Neural progenitor cell (in vitro differentiated cells): ENCODE data around the gene LRRC32.

Experiments
- CTCF ChIP-seq: fragments of 200-600 bp; sonication (generic); IDR thresholded peaks from 2 replicates; pipeline ENCODE4 v1.5.1; 2017; ENCODE audit warnings: antibody characterized with exemption, mild to moderate bottlenecking
- EZH2 ChIP-seq: fragments of 200-600 bp; sonication (generic); IDR thresholded peaks from 2 replicates; pipeline ENCODE4 v1.6.1; 2017; ENCODE audit warnings: antibody characterized with exemption, mild to moderate bottlenecking, moderate library complexity

- TF ChIP-seq EZH2: no peak
- TF ChIP-seq CTCF: no peak
Measured at GRCh38 chr11:76694664-76695063, 24.1 kb upstream of the LRRC32 start.
